GM23338 (cell line): Measurements from ENCODE around the gene PDSS1. TPM values are rescaled to one million over a fixed set of nuclear protein-coding genes. Genes with fewer than 3 reads are reported as not detected.

ENCODE experiments used
- ATAC-seq: fragments of 200-7000 bp; cut with Tn5 transposase; 3 replicates; pipeline ENCODE4 v1.9.1; 2020
- DNase-seq: peaks from one replicate; pipeline ENCODE4 v3.0.0-alpha.2; 2015; ENCODE audit warnings: low spot score
- H2AFZ ChIP-seq: fragments of 200-600 bp; sonication (generic); 2 replicates; pipeline ENCODE4 v1.8.0; 2016; ENCODE audit warnings: antibody characterized with exemption, mild to moderate bottlenecking, moderate library complexity
- H3F3A ChIP-seq: fragments of 200-600 bp; sonication (generic); replicated peaks from 2 replicates; pipeline ENCODE4 v1.8.0; 2017; ENCODE audit warnings: antibody characterized with exemption, mixed run types, low read depth
- H3K27ac ChIP-seq: fragments of 200-600 bp; sonication (generic); 2 replicates; pipeline ENCODE4 v1.6.1; 2016; ENCODE audit warnings: low read depth
- H3K27me3 ChIP-seq: fragments of 200-600 bp; sonication (generic); 2 replicates; pipeline ENCODE4 v1.8.0; 2016; ENCODE audit warnings: mild to moderate bottlenecking, mixed run types, moderate library complexity; ENCODE audit not compliant: insufficient read depth
- H3K36me3 ChIP-seq: fragments of 200-600 bp; sonication (generic); 2 replicates; pipeline ENCODE4 v1.8.0; 2016; ENCODE audit warnings: mild to moderate bottlenecking; ENCODE audit not compliant: insufficient read depth
- H3K4me1 ChIP-seq: fragments of 200-600 bp; sonication (generic); 2 replicates; pipeline ENCODE4 v1.8.0; 2016; ENCODE audit warnings: mild to moderate bottlenecking, moderate library complexity; ENCODE audit not compliant: insufficient read depth
- H3K4me2 ChIP-seq: fragments of 200-600 bp; sonication (generic); 2 replicates; pipeline ENCODE4 v1.7.1; 2017; ENCODE audit warnings: mixed run types
- H3K4me3 ChIP-seq: fragments of 200-600 bp; sonication (generic); 2 replicates; pipeline ENCODE4 v1.6.1; 2016; ENCODE audit warnings: mixed run types
- H3K79me2 ChIP-seq: fragments of 200-600 bp; sonication (generic); replicated peaks from 2 replicates; pipeline ENCODE4 v1.8.0; 2017; ENCODE audit warnings: mild to moderate bottlenecking; ENCODE audit not compliant: insufficient read depth
- H3K9me2 ChIP-seq: fragments of 200-600 bp; sonication (generic); 2 replicates; pipeline ENCODE4 v1.8.0; 2017; ENCODE audit not compliant: insufficient read depth
- H4K20me1 ChIP-seq: fragments of 200-600 bp; sonication (generic); replicated peaks from 2 replicates; pipeline ENCODE4 v1.8.0; 2017; ENCODE audit warnings: mild to moderate bottlenecking; ENCODE audit not compliant: insufficient read depth
- H3K27ac Mint-ChIP-seq: 2 replicates; pipeline ENCODE4 v1.8.0; 2020; ENCODE audit warnings: inconsistent platforms, mild to moderate bottlenecking, moderate library complexity, mixed read lengths
- H3K27me3 Mint-ChIP-seq: 3 replicates; pipeline ENCODE4 v1.8.0; 2022; ENCODE audit warnings: low read depth, mild to moderate bottlenecking, moderate library complexity, mixed read lengths, inconsistent platforms; ENCODE audit not compliant: insufficient read depth, poor library complexity
- H3K36me3 Mint-ChIP-seq: 3 replicates; pipeline ENCODE4 v1.8.0; 2021; ENCODE audit warnings: low read depth, mild to moderate bottlenecking, inconsistent platforms, moderate library complexity, mixed read lengths
- H3K4me1 Mint-ChIP-seq: 3 replicates; pipeline ENCODE4 v1.8.0; 2020; ENCODE audit warnings: mild to moderate bottlenecking, inconsistent platforms, mixed read lengths
- H3K4me3 Mint-ChIP-seq: 3 replicates; pipeline ENCODE4 v1.8.0; 2021; ENCODE audit warnings: moderate library complexity, mild to moderate bottlenecking, inconsistent platforms, mixed read lengths
- H3K9me3 Mint-ChIP-seq: 3 replicates; pipeline ENCODE4 v1.8.0; 2020; ENCODE audit warnings: moderate library complexity, mild to moderate bottlenecking, inconsistent platforms, mixed read lengths
- CREB1 ChIP-seq: fragments of 250-450 bp; sonication (Bioruptor Pico); IDR thresholded peaks from 2 replicates; pipeline ENCODE4 v1.5.0; 2020; ENCODE audit warnings: low read depth, mild to moderate bottlenecking, moderate library complexity
- CTCF ChIP-seq, 2 experiments: fragments of 200-600 bp in 1 of 2; sonication (generic) in 1 of 2; conservative IDR thresholded peaks; 2 replicates each; pipeline versions ENCODE4 v1.5.1 to v1.6.1; 2016 to 2017; ENCODE audit warnings: antibody characterized with exemption in 2 of 2, low read depth in 2 of 2, mild to moderate bottlenecking in 2 of 2, moderate library complexity in 1 of 2
- ETS1 ChIP-seq: IDR thresholded peaks from 2 replicates; pipeline ENCODE4 v1.6.1; 2016; ENCODE audit warnings: antibody characterized with exemption
- EZH2 ChIP-seq: fragments of 200-600 bp; sonication (generic); IDR thresholded peaks from one replicate; pipeline ENCODE4 v1.8.0; 2017; ENCODE audit warnings: antibody characterized with exemption, mild to moderate bottlenecking, low read depth; ENCODE audit not compliant: unreplicated experiment
- JUNB ChIP-seq: IDR thresholded peaks from one replicate; pipeline ENCODE4 v1.6.1; 2016; ENCODE audit warnings: antibody characterized with exemption; ENCODE audit not compliant: unreplicated experiment
- REST ChIP-seq: IDR thresholded peaks from one replicate; pipeline ENCODE4 v1.6.1; 2018; ENCODE audit warnings: antibody characterized with exemption; ENCODE audit not compliant: unreplicated experiment
- ZNF114 ChIP-seq: fragments of 250-450 bp; sonication (Bioruptor Pico); IDR thresholded peaks from 2 replicates; pipeline ENCODE4 v1.5.0; 2020; ENCODE audit warnings: mild to moderate bottlenecking, moderate library complexity
- ZNF331 ChIP-seq: fragments of 250-450 bp; sonication (Bioruptor Pico); IDR thresholded peaks from 2 replicates; pipeline ENCODE4 v1.5.0; 2020; ENCODE audit warnings: low read depth, mild to moderate bottlenecking, moderate library complexity
- ZNF462 ChIP-seq: fragments of 250-450 bp; sonication (Bioruptor Pico); IDR thresholded peaks from 2 replicates; pipeline ENCODE4 v1.5.0; 2020; ENCODE audit warnings: mild to moderate bottlenecking, moderate library complexity
- polyA plus RNA-seq: library from polyadenylated mRNA; unstranded; fragments of >200 nt; fragmentation: Nextera tagmentation; extraction: Ambion mirVana; gene quantifications from 2 replicates; pipeline ENCODE4 v1.2.1, GENCODE V29; 2016
- total RNA-seq: library from RNA; depleted of rRNA; stranded (reverse); fragments of >200 nt; shearing (Covaris generic); gene quantifications from 2 replicates; pipeline ENCODE4 v1.2.3, GENCODE V29; 2014

PDSS1 gene
- total and polyA plus RNA-seq, 2 experiments from 2014 or later = 21.5 to 26.2 TPM

- DNase-seq (no peak), ATAC-seq (no peak)
- no peaks in the 10 kb centered on the region for H3K9me2 ChIP-seq
- no peaks in the 10 kb centered on the region for H3K27me3 ChIP-seq
- H3K79me2 ChIP-seq = no peaks in the 10 kb centered on the region
- H3F3A ChIP-seq = no peaks in the 10 kb centered on the region
- peaks cover 56% of the 10 kb centered on the region for H3K36me3 Mint-ChIP-seq
- no peak overlapping the region for H3K4me2 ChIP-seq
- peaks cover 2% of the 10 kb centered on the region for H4K20me1 ChIP-seq
- TF ChIP-seq ZNF331 (CRISPR knock-in tag) (no peak), ZNF462 (no peak), ETS1 (no peak), CTCF (conservative IDR thresholded peaks at IDR 0.05; ENCODE audit: low read depth in 2 of 2) (no peak), EZH2 (no peak), REST (no peak), ZNF114 (CRISPR knock-in tag) (no peak), CREB1 (CRISPR knock-in tag) (no peak), JUNB (no peak)
- no peaks in the 10 kb centered on the region for H3K4me1 ChIP-seq
- H3K9me3 Mint-ChIP-seq = no peaks in the 10 kb centered on the region
- no peaks in the 10 kb centered on the region for H3K4me1 Mint-ChIP-seq
- no peak overlapping the region for H3K4me3 ChIP-seq
- H2AFZ ChIP-seq = no peak overlapping the region
- H3K27me3 Mint-ChIP-seq = peaks cover 2% of the 10 kb centered on the region
- H3K27ac ChIP-seq = no peak overlapping the region
- peaks cover 8% of the 10 kb centered on the region; the same call in 1 of the 2 replicates for H3K36me3 ChIP-seq
- H3K4me3 Mint-ChIP-seq = no peak overlapping the region
- H3K27ac Mint-ChIP-seq = no peak overlapping the region
These were observed 20.0 kb downstream of the PDSS1 start for GRCh38 chr10:26717476-26717875.
